Globus pallidus (tissue), 1 donor: ENCODE results near the gene KCNJ10.

Experiments
- DNase-seq: peaks from one replicate; pipeline ENCODE4 v3.0.0-alpha.2; 2015; ENCODE audit warnings: low spot score

The KCNJ10 gene

GRCh38 chr1:160083968-160084770, 14.2 kb upstream of the KCNJ10 start:
- no peak for DNase-seq

- no peak for DNase-seq
These were observed 13.0 kb upstream of the KCNJ10 start for GRCh38 chr1:160082926-160083325.

DNA sequence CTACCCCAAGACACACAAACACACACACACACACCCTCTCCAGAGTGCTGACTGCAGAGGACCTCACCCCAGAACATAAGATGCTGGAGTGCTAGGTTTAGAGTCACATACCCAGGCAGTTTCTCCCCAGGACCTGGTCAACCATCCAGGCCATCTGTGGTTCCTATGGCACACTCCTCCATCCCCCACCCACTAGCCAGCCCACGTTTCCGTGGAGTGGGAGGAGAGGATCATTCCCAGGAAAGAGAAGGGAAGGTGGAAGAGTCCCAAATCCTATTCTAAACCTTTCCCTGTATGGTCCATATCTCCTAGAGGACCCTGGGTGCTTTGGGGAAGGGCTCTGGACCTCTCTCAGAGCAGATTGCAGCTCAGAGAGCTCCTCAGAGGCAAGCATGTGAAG, 12.5 kb upstream of the KCNJ10 start:
- no peak for DNase-seq

- DNase-seq: peak; percentile 94
These were observed 11.4 kb upstream of the KCNJ10 start, which contains the start of gene KCNJ9 for GRCh38 chr1:160081261-160081936. Gene KCNJ9 (plus strand): TSS chr1:160081538. CDS start chr1:160084031, 2,493 bp downstream.

GRCh38 chr1:160080381-160081100, 10.6 kb upstream of the KCNJ10 start:
- no peak for DNase-seq

- no peak for DNase-seq
These were observed 9.5 kb upstream of the KCNJ10 start for GRCh38 chr1:160079448-160079847.

GRCh38 chr1:160078512-160079195, 8.7 kb upstream of the KCNJ10 start:
- DNase-seq: peak; percentile 87

- no peak for DNase-seq
These were observed 7.5 kb upstream of the KCNJ10 start for GRCh38 chr1:160077486-160077885.

DNA sequence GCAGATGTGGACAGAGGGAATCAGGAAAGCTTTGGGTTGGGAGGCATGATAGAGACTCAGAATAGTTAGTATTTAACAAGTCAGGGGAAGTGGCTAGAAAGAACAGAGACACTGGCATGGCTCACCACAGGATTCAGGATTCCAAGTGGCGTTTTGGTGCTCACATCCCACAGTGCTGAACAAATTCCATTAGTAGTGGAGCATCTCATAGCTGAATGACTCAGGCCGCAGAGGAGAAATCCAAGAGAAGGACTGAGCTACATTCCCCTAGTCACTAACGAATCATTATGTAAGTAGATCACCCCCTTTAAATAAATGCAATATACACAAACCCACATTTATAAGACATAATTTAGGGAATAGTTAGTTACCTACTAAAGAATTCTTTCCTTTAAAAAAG, 6.3 kb upstream of the KCNJ10 start:
- DNase-seq: no peak

DNA sequence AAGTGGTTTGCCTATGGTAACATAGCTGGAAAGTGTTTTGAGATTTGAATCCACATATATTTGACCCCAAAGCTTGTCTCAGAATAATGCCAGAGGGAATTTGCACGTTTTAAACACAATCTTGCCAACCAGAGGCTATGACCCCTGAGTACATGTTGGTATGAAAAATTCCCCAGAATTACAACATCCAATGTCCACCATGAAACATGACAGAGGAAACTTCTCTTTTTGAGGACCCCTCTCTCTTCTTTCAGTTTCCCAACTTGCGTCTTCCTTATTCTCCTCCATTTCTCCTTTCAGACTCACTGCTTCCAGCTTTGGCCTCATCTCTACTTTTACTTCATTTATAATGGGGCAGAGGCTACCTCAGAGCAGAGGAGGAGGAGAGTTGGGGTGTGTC, 5.9 kb upstream of the KCNJ10 start:
- DNase-seq: no peak

DNA sequence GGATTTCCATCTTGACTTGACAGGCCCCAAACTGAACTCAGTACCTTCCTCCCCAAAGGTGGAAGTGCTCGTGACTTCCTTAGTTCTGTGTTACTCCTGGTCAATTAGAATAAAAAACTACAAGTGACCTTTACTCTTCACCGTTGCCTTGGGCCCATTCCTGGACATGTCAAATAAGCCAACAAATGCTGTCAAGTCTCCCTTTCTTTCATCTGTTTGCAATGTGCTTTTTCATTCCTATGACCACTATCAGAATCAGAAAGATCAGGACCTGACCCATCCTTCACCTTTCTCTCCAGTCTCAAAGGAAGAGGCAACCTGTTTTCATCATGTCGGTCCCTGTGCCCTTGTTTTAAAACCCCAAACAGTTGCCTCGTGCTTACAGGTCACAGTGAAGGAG, 4.9 kb upstream of the KCNJ10 start:
- DNase-seq: no peak

DNA sequence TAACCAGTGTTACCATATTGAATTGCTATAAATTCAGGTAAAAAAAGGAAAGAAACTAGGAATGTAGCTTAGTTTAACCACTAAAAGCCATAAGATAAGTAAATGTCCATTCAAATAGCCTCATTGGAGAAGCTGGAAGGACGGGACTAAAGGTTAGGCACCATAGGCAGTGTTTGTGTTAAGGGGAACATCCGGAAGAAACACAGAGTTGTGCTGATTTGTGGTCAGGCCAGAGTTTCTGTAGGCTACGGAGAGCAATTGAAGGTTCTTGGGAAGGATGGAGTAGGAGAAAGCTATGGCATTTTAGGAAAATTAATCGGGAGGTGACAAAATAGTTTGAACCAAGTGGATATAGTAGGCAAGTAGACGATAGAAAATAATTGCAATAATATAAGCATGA, 1.3 kb upstream of the KCNJ10 start:
- no peak for DNase-seq

- DNase-seq: peak; percentile 98
These were observed 543 bp upstream of the KCNJ10 start for GRCh38 chr1:160070243-160071163.

- DNase-seq: peak; percentile 99
These were observed 1.7 kb downstream of the KCNJ10 start for GRCh38 chr1:160068225-160068624.

DNA sequence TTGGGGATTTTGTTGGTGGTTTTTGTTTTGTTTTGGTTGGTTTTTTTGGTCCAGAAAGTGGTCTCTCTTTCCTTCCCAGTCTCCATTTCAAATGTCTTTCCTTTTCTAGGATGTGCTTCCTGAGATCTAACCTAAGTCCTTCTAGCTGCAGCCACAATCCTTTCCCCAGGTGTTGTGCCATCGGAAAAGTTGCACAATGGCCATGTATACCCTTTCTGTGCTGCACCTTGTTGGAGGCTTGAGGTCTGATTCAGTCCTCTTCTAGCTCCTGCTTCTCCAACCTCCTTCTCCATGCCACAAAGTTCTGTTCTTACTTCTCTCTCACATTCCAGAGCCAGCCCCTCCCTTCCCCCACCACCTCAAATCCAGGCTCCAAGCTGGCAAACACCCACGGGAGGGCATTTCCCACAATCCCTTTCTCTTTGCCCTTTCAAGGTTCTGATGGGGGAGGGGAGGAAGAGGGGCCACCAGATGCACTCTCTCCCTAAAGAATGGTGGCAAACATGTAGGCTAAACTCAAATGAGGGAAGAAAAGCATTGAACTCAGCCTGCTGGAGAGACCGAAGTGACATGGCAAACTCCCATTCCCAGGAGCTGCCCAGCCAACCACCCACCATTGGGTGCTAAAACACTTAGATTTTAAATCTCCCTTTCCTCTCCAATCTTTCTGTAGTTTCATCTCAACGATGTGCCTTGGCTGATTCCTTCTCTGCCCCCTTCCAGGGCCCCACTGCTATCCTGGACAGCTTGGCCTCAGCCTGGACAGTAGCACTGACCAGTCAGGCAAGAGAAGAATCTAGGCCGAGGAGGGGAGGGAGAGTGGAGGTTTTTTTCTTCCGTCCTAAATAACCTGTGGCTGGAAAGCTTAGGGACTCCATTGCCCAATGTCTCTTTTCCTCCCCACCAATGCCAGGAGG, 2.9 kb downstream of the KCNJ10 start:
- DNase-seq: peak; percentile 51

GRCh38 chr1:160064746-160065145, 5.2 kb downstream of the KCNJ10 start:
- DNase-seq: no peak

GRCh38 chr1:160064164-160064563, 5.8 kb downstream of the KCNJ10 start:
- no peak for DNase-seq

DNA sequence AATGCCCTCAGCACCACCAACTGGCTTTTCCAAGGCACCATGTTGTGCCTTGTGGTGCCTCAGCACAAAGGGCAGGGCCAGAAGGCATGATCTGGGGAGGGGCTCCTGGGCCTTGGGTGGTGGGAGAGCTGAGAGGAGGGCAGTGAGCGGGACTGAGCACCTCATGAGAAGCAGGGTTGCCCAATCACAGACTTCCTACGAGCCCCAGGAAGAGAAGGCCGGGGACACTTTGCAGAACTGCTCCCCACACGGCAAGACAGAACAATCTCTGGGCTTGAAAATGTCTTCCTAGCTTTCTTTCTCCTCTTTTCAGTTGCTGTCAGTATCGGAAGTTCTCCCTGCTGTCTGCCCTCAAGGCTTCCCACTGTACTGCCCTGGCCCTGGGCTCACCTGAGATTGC, 6.8 kb downstream of the KCNJ10 start:
- DNase-seq: no peak

- DNase-seq: peak; percentile 99
These were observed 7.8 kb downstream of the KCNJ10 start for GRCh38 chr1:160062230-160062532.
